OCI-LY3 (cell line): ENCODE data around the gene CAPZB.

Experiments
- EZH2phosphoT487 ChIP-seq: fragments of 200-600 bp; shearing (Covaris generic); IDR thresholded peaks from 2 replicates; pipeline ENCODE4 v1.6.1; 2018; ENCODE audit warnings: antibody characterized with exemption, mixed run types, low read depth
- TF ChIP-seq, protein P1 (sequence below): fragments of 200-600, 300-600 bp; sonication (generic); IDR thresholded peaks from 2 replicates; pipeline ENCODE4 v1.5.1; 2014; ENCODE audit warnings: antibody characterized with exemption, low read length, low read depth

DNA sequence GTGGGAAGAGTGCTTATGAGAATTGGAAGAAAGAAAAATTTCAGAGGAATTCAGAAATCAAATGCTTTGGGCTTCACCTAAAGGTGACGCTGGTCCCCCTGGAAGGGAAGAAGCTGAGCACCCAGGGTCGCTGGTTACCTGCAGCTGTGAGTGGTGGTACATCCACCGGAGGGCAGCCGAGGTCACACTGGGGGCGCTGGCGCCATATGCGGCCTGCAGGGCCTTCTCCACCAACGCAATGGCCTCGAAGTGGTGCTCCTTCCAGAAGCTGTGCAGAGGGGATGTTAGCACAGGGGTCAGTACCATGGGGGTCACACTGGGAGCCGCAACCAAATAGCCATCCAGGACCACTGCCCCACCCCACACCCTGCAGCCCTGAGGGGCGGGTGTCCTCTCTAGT is 179.5 kb downstream of the CAPZB start:
- TF ChIP-seq, protein P1, sequence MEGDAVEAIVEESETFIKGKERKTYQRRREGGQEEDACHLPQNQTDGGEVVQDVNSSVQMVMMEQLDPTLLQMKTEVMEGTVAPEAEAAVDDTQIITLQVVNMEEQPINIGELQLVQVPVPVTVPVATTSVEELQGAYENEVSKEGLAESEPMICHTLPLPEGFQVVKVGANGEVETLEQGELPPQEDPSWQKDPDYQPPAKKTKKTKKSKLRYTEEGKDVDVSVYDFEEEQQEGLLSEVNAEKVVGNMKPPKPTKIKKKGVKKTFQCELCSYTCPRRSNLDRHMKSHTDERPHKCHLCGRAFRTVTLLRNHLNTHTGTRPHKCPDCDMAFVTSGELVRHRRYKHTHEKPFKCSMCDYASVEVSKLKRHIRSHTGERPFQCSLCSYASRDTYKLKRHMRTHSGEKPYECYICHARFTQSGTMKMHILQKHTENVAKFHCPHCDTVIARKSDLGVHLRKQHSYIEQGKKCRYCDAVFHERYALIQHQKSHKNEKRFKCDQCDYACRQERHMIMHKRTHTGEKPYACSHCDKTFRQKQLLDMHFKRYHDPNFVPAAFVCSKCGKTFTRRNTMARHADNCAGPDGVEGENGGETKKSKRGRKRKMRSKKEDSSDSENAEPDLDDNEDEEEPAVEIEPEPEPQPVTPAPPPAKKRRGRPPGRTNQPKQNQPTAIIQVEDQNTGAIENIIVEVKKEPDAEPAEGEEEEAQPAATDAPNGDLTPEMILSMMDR, result no peak
- no peak for TF ChIP-seq EZH2phosphoT487
